K562 (cell line): ENCODE results near the gene ABCB6. TPM values are rescaled to one million over a fixed set of nuclear protein-coding genes. Genes with fewer than 3 reads are reported as not detected.

ENCODE experiments used
- CREBBP ChIP-seq: IDR thresholded peaks from one replicate; pipeline ENCODE4 v1.6.1; 2012; ENCODE audit warnings: low read depth, mild to moderate bottlenecking, control low read depth, inconsistent platforms, low read length
- CXXC5 ChIP-seq: fragments of 250-450 bp; sonication (Bioruptor Pico); IDR thresholded peaks from 2 replicates; pipeline ENCODE4 v1.8.0; 2022; ENCODE audit warnings: inconsistent platforms, mild to moderate bottlenecking, moderate library complexity
- EP400 ChIP-seq: fragments of 450-650 bp; IDR thresholded peaks from 2 replicates; pipeline ENCODE4 v1.6.1; 2017; ENCODE audit warnings: antibody characterized with exemption, mild to moderate bottlenecking, moderate library complexity
- ETS2 ChIP-seq: IDR thresholded peaks from 2 replicates; pipeline ENCODE4 v1.6.1; 2016; ENCODE audit warnings: borderline replicate concordance, missing genetic modification characterization, mild to moderate bottlenecking, moderate library complexity, missing compliant biosample characterization; ENCODE audit not compliant: poor library complexity, severe bottlenecking
- NCOR1 ChIP-seq: fragments of 450-650 bp; IDR thresholded peaks from 2 replicates; pipeline ENCODE4 v1.6.1; 2016; ENCODE audit warnings: mild to moderate bottlenecking, moderate library complexity
- NRF1 ChIP-seq, 2 experiments: fragments of 450-650 bp; IDR thresholded peaks in 1 of 2; conservative IDR thresholded peaks in 1 of 2; 2 replicates each; pipeline ENCODE4 v1.6.1; 2014; ENCODE audit warnings: mild to moderate bottlenecking in 2 of 2
- ZNF592 ChIP-seq: fragments of 450-650 bp; IDR thresholded peaks from 2 replicates; pipeline ENCODE4 v1.6.1; 2017; ENCODE audit warnings: antibody characterized with exemption, mild to moderate bottlenecking
- polyA plus RNA-seq, 8 experiments: library from polyadenylated mRNA; depleted of rRNA in 4 of 8; stranded (reverse) in 5 of 8; unstranded in 3 of 8; fragments of >200 nt; fragmentation: Nextera tagmentation in 2 of 8; fragmentation: Illumina TruSeq in 1 of 8; extraction: Ambion mirVana in 2 of 8; extraction: Trizol in 1 of 8; gene quantifications; 2 replicates each; pipeline versions ENCODE4 v1.2.1 to v1.2.3, GENCODE V29; 2011 to 2014; ENCODE audit warnings: inconsistent platforms in 1 of 8, missing spikeins in 1 of 8
- total RNA-seq, 7 experiments: library from RNA; depleted of rRNA in 6 of 7; stranded (reverse); fragments of >200 nt in 6 of 7; fragmentation: Illumina TruSeq in 2 of 7; extraction: Trizol in 2 of 7; gene quantifications; 2 replicates each; pipeline versions ENCODE4 v1.2.1 to v1.2.3, GENCODE V29; 2011 to 2021; ENCODE audit warnings: low replicate concordance in 1 of 7
- TF ChIP-seq, protein P1 (sequence below): fragments of 450-650 bp; IDR thresholded peaks from 2 replicates; pipeline ENCODE4 v1.6.1; 2016; ENCODE audit warnings: antibody characterized with exemption
- TF ChIP-seq, protein P2 (sequence below), 2 experiments: fragments of 200-800 bp in 1 of 2; sonication (Bioruptor generic) in 1 of 2; sonication (generic) in 1 of 2; formaldehyde crosslinking in 1 of 2; IDR thresholded peaks in 1 of 2; conservative IDR thresholded peaks in 1 of 2; 2 replicates each; pipeline versions ENCODE4 v1.5.0 to v1.6.1; 2016 to 2020; ENCODE audit warnings: missing compliant biosample characterization in 1 of 2, missing genetic modification characterization in 1 of 2, missing genetic modification reagents in 1 of 2

ABCB6 gene
- total and polyA plus RNA-seq, 9 of the 15 experiments (the other 6 are each of a cell fraction or from before 2014, with no cell fraction given), result 3.7 to 29.8 (median 16.8) TPM

GRCh38 chr2:219206328-219207133, 12.2 kb downstream of the ABCB6 start, which contains the start of gene ZFAND2B (continued):
- TF ChIP-seq ETS2 (tag) (no peak), ZNF592 (0 out of 2 replicates have a peak, but pooled peaks have one; percentile 34), NCOR1 (no peak), CREBBP (no peak), EP400 (peak; percentile 59), CXXC5 (CRISPR knock-in tag) (peak; percentile 78), NRF1 (conservative IDR thresholded peaks at IDR 0.05 in 1 of 2, IDR thresholded peaks at IDR 0.05 in 1 of 2) (peak; percentile 89 to 90)
- TF ChIP-seq, protein P1, sequence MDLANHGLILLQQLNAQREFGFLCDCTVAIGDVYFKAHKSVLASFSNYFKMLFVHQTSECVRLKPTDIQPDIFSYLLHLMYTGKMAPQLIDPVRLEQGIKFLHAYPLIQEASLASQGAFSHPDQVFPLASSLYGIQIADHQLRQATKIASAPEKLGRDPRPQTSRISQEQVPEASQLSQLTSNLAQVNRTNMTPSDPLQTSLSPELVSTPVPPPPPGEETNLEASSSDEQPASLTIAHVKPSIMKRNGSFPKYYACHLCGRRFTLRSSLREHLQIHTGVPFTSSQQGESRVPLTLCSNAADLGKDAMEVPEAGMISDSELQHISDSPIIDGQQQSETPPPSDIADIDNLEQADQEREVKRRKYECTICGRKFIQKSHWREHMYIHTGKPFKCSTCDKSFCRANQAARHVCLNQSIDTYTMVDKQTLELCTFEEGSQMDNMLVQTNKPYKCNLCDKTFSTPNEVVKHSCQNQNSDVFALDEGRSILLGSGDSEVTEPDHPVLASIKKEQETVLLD, result 0 out of 2 replicates have a peak, but pooled peaks have one; percentile 27
- TF ChIP-seq, protein P2, sequence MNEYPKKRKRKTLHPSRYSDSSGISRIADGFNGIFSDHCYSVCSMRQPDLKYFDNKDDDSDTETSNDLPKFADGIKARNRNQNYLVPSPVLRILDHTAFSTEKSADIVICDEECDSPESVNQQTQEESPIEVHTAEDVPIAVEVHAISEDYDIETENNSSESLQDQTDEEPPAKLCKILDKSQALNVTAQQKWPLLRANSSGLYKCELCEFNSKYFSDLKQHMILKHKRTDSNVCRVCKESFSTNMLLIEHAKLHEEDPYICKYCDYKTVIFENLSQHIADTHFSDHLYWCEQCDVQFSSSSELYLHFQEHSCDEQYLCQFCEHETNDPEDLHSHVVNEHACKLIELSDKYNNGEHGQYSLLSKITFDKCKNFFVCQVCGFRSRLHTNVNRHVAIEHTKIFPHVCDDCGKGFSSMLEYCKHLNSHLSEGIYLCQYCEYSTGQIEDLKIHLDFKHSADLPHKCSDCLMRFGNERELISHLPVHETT (CRISPR knock-in tag; conservative IDR thresholded peaks at IDR 0.05 in 1 of 2, IDR thresholded peaks at IDR 0.05 in 1 of 2), result peak in 1 of 2 experiments; percentile 82; a peak in 2 of 4 replicates
